C4-2B (cell line): Measurements from ENCODE around the gene EEF1A2.

Experiments
- H3K27ac ChIP-seq: fragments of 450-650 bp; 2 replicates; pipeline ENCODE4 v1.5.1; 2017
- ZFX ChIP-seq: fragments of 450-650 bp; IDR thresholded peaks from 2 replicates; pipeline ENCODE4 v1.6.1; 2017
- TF ChIP-seq, protein P1 (sequence below): fragments of 450-650 bp; conservative IDR thresholded peaks from 2 replicates; pipeline ENCODE4 v1.5.1; 2017; ENCODE audit warnings: mild to moderate bottlenecking

EEF1A2 gene

DNA sequence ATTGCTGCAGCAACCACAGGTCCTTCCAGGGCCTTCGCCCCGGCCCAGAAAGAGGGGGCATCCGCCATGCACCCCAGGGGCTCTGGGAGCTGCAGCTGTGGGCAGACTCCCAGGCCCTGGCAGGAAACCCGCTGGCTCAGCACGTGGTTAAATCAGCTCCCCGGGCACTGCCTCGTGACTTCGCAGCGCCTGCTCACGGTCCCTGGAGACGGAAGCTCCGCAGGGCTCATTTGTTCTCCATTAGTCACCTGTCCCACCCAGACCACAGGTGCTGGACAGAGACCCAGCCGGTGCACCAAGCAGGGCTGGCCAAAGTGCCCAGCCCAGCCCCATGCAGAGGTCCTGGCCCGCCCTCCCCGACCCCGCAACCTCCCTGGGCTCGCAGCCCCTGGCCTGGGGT, 41.1 kb downstream of the EEF1A2 start:
- no peak for TF ChIP-seq ZFX
- TF ChIP-seq, protein P1, sequence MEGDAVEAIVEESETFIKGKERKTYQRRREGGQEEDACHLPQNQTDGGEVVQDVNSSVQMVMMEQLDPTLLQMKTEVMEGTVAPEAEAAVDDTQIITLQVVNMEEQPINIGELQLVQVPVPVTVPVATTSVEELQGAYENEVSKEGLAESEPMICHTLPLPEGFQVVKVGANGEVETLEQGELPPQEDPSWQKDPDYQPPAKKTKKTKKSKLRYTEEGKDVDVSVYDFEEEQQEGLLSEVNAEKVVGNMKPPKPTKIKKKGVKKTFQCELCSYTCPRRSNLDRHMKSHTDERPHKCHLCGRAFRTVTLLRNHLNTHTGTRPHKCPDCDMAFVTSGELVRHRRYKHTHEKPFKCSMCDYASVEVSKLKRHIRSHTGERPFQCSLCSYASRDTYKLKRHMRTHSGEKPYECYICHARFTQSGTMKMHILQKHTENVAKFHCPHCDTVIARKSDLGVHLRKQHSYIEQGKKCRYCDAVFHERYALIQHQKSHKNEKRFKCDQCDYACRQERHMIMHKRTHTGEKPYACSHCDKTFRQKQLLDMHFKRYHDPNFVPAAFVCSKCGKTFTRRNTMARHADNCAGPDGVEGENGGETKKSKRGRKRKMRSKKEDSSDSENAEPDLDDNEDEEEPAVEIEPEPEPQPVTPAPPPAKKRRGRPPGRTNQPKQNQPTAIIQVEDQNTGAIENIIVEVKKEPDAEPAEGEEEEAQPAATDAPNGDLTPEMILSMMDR, result no peak
- H3K27ac ChIP-seq, result no peak overlapping the region

DNA sequence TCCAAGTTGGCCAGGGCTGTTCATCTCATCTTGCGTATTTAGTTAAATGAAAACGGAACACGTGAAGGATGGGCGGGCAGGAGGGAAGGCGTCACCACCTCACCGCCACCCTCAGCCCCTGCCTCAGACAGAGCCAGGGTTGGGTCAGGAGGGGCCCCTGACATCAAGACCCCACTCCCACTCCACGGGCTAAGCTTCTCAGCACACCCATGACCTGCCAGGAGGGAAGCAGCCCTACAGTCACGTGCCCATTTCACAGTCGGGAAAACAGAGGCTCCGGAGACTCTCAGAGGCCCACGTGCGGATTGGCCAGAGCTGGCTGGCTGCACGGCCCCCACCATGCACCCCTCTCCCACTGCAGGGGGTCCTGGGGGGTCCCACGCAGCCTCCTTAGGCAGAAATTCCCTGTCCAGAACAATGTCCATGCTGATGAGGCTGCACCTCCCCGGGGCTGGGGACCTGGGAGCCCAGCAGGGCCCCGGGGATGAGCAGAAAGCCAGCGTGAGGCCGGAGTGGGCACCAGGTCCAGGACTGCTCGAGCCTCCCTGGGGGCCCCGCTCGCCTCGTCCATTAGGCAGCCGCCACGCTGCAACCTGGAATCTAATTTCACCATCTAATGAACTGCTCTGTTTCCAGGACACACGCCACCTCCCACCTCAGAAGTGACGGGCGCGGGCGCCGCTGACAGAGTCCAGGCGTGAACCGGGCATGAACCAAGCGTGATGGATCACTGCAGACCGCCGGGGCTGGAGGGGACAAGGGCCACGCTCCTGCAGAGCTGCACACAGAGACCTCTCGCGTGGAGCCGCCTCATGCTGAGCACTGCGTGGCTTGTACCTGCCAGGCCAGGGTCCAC, 42.2 kb downstream of the EEF1A2 start:
- H3K27ac ChIP-seq, result no peak overlapping the region
- TF ChIP-seq ZFX, result no peak
- TF ChIP-seq, protein P1, result no peak

DNA sequence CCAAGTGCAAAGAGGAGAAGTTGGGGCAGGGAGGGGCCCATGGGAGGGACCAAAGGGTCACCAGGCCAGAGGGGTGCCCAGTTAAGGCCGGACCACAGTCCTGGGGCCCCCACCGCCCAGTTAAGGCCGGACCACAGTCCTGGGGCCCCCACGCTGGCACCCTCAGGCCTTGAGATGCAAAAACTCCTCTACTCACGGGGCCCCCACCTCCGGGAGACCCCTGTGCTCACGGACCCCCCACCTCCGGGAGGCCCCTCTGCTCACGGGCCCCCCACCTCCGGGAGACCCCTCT, 43.4 kb downstream of the EEF1A2 start:
- TF ChIP-seq, protein P1, result no peak
- no peak for TF ChIP-seq ZFX
- no peak overlapping the region for H3K27ac ChIP-seq

DNA sequence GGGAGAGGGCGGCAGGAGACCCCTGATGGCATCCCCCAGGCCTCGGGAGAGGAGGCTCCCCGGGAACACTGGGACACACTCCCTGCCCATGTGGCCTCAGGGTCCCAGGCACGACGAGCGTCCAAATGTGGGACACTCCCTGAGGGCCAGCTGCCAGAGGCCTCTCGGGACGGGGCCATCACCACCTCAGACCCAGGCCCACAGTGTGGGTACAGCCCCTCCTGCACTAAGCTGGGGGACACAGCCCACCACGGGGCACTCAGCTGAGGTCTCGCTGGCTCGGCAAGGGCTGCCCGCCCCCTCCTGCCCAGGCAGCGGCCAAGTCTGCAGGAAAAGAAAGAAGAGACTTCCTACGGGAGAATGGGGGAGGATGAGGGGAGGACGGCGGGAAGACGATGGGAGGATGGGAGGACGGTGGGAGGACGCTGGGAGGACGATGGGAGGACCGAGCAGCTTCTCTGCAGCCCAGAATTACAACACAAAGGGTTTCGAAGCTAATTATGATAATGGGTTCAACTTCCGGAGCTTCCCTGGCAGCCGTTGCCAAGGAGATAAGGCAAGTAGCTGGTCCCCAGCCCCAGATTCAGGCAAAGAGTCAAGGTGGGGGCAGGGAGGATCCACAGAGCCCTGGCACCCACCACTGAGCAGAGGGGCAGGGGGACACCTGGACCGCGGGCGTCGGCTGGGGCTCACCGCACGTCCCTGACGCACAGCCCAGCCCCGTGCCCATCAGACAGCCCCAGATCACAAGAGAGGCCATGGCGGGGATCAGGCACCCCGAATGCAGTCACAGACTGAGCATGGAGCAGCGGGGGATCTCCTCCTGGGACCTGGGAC, 43.9 kb downstream of the EEF1A2 start:
- no peak overlapping the region for H3K27ac ChIP-seq

DNA sequence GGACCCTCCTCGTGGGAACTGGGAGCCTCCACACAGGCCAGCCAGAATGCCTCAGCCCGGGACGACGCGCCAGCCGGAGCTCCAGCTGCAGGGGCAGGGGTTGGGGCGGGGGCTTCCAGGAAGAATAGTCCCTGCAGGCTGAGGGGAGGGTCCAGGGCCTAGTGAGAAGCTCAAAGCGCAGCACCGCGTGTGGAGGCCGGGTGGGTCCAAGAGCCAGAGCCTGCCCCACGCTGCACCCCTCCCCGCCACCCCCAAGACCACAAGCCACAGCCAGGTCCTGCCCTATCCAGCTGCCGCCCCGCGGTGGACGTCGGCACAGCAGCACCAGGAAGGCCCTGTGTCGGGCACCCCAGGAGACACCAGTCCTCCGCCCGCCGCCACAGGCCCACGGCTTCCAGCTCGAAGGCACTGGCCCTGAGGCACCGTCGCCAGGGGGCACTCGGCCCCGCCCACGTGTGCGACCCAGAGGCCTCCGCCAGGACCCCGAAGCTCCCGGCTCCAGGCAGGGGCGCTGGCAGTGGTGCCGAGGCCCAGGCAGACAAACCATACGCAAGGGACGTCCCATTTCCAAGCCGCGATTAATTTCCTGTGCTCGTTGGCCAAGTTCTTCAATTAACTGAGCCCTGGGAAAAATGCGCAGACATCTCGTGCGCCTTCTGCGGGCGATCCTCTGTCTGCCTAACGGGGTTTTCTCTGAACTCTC, 45.9 kb downstream of the EEF1A2 start:
- no peak overlapping the region for H3K27ac ChIP-seq
- TF ChIP-seq, protein P1, result no peak
- no peak for TF ChIP-seq ZFX

More for the DNA sequence above, 43.9 kb downstream of the EEF1A2 start:
- no peak for TF ChIP-seq ZFX
- TF ChIP-seq, protein P1, result no peak

DNA sequence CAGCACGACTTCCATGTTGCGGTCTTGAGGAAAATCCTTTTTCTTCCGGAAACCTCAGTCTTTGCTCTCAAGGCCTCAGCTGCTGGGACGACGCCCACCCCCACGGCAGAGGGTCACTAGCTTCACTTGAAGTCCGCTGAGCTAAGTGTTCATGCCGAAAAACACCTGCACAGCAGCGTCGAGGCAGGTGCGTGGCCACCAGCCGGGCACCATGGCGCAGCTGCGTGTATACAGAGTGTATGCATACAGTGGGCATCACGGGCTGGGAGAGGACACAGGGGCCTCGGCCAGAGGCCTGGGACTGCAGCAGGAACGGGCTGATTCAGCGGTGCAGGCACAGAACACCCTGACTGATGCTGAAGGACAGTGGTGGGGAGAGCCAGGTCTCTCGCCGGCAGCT, 46.5 kb downstream of the EEF1A2 start:
- H3K27ac ChIP-seq, result no peak overlapping the region
- no peak for TF ChIP-seq ZFX
- TF ChIP-seq, protein P1, result no peak

DNA sequence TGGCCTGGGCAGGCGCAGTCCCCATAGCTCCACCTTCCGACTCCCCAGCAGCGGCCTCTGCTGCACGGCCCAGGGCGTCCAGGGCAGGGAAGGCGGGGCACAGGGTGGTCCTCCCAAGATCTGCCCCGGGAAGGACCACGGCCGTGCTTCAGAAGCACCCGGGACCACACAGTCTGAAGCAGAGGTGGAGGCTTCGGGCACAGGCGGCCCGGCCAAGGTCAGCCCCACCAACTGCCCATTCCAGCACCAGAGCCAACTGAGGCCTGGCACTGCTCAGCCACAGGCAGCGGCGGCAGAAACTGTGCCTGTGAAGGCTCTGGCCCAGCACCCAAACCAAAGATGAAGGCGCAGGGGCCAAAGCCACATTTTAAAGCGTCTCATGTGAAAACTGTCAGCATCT, 47.1 kb downstream of the EEF1A2 start:
- TF ChIP-seq, protein P1, result no peak
- TF ChIP-seq ZFX, result no peak
- no peak overlapping the region for H3K27ac ChIP-seq
